Putamen (tissue), 1 donor: ENCODE results near the gene PCDHGA1.
"Not testable (repeated sequence)": the region's sequence is repeated elsewhere in the genome, so short reads cannot be mapped to it uniquely, and the experiment has no call there.

Experiments used
- DNase-seq: peaks from one replicate; pipeline ENCODE4 v3.0.0-alpha.2; 2016; ENCODE audit warnings: low spot score

PCDHGA1 gene

GRCh38 chr5:141382469-141383294 lies 52.4 kb downstream of the PCDHGA1 start, which contains the start of gene PCDHGA7:
TSS of gene PCDHGA7 (plus strand) at chr5:141382742. CDS start at chr5:141382900, 158 bp downstream.
- no peak for DNase-seq

- no peak for DNase-seq
These were observed 53.0 kb downstream of the PCDHGA1 start for GRCh38 chr5:141383345-141383744.

- DNase-seq = no peak
These were observed 54.4 kb downstream of the PCDHGA1 start for GRCh38 chr5:141384471-141385267.

GRCh38 chr5:141387557-141388311 lies 57.4 kb downstream of the PCDHGA1 start, which contains the start of gene PCDHGB4:
TSS of gene PCDHGB4 (plus strand) at chr5:141387698. CDS start at chr5:141387885, 187 bp downstream.
- not testable (repeated sequence) for DNase-seq

GRCh38 chr5:141388661-141389060 lies 58.3 kb downstream of the PCDHGA1 start:
- no peak for DNase-seq

GRCh38 chr5:141389153-141390042 lies 59.1 kb downstream of the PCDHGA1 start:
- no peak for DNase-seq

- DNase-seq = no peak
These were observed 62.3 kb downstream of the PCDHGA1 start, which contains the start of gene PCDHGA8 for GRCh38 chr5:141392429-141393198. TSS of gene PCDHGA8 (plus strand) at chr5:141392633. CDS start at chr5:141392814, 181 bp downstream.

- no peak for DNase-seq
These were observed 63.0 kb downstream of the PCDHGA1 start for GRCh38 chr5:141393267-141393666.

GRCh38 chr5:141394401-141395187 lies 64.3 kb downstream of the PCDHGA1 start:
- DNase-seq = not testable (repeated sequence)

- DNase-seq = not testable (repeated sequence)
These were observed 67.6 kb downstream of the PCDHGA1 start, which contains the start of gene PCDHGB5 for GRCh38 chr5:141397756-141398551. TSS of gene PCDHGB5 (plus strand) at chr5:141397947. CDS start at chr5:141398128, 181 bp downstream.

- DNase-seq = no peak
These were observed 68.3 kb downstream of the PCDHGA1 start for GRCh38 chr5:141398608-141399007.

- no peak for DNase-seq
These were observed 69.4 kb downstream of the PCDHGA1 start for GRCh38 chr5:141399555-141400258.

GRCh38 chr5:141402553-141403243 lies 72.4 kb downstream of the PCDHGA1 start, which contains the start of gene PCDHGA9:
TSS of gene PCDHGA9 (plus strand) at chr5:141402778. CDS start at chr5:141402953, 175 bp downstream.
- DNase-seq = no peak

- DNase-seq = no peak
These were observed 73.1 kb downstream of the PCDHGA1 start for GRCh38 chr5:141403387-141403786.

- DNase-seq = not testable (repeated sequence)
These were observed 77.6 kb downstream of the PCDHGA1 start, which contains the start of gene PCDHGB6 for GRCh38 chr5:141407790-141408505. TSS of gene PCDHGB6 (plus strand) at chr5:141408021. CDS start at chr5:141408203, 182 bp downstream.
